ENCODE results near the gene DNAJC5G.
"Not testable (repeated sequence)": the region's sequence is repeated elsewhere in the genome, so short reads cannot be mapped to it uniquely, and the experiment has no call there.

Gene DNAJC5G

GRCh38 chr2:27255187-27255586, 20.0 kb upstream of the DNAJC5G start:
- no peak for DNase-seq

GRCh38 chr2:27255660-27256059, 19.6 kb upstream of the DNAJC5G start:
- DNase-seq, result no peak

DNA sequence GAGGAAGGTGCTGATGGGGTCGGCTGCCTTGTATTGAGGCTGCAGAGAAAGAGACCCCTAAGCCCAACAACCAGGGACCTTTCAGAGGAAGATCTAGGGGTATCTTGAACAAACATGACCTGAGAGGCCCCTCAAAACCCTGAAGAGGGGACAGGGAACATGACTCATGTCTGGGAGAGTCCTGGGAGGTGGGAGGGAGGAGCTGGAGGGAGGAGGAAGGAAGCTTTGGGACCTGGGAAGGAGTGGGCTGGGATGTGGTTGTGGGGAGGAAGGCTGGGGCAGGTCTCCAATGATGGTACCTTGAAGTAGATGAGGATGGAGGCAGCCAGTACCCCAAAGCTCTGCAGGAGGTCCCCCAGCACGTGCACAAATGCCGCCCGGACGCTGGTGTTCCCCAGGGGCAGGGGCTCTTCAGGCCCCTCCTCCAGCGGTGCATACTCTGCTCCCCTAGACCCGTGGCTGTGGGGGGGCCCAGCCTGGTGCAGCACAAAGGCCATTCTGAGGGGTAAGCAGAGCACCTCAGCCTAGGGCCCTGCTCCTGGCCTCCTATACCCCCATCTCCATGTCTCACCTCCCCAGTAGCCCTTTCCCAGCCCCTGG, 18.3 kb upstream of the DNAJC5G start:
- DNase-seq, result no peak

- no peak for DNase-seq
Observed at GRCh38 chr2:27258051-27258450, 17.2 kb upstream of the DNAJC5G start.

DNA sequence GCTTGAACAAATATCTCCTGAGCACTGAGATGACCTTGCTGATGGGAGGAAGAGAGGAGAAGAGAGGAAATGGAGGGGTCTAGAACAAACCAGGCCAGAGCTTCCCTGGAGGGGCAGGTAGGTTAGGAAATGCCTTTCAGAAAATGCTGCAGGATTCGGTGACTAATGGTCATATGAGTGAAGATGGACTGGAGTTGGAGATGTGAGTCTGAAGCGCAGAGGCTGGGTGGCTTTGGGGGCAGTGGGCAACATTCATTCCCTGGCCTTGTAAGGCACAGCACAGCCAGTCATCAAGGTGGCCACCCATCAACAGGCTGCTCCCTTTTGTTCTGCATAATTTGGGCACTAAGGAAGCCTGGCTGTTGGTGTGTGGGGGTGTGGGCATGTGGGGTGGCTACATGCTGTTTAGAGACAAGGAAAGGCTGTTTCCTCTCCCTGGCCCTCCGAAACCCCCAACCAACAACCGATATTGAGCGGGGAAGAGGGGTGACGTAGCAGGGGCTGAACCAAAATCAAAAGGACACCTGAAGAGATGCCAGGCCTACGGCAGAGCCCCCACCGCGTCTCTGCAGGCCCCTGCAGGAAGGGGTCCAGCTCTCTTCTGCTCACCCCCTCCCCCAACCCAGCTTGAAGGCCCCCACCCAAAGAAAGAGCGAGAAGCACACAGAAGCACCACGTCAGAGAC, 13.8 kb upstream of the DNAJC5G start:
- no peak for DNase-seq

- no peak for DNase-seq
Observed at GRCh38 chr2:27261926-27262298, 13.3 kb upstream of the DNAJC5G start.

GRCh38 chr2:27262379-27263286, 12.6 kb upstream of the DNAJC5G start, which contains the start of gene SLC30A3:
SLC30A3 (minus strand) TSS chr2:27263047; CDS start chr2:27262906, 141 bp downstream.
- peak; percentile 54 for DNase-seq

DNA sequence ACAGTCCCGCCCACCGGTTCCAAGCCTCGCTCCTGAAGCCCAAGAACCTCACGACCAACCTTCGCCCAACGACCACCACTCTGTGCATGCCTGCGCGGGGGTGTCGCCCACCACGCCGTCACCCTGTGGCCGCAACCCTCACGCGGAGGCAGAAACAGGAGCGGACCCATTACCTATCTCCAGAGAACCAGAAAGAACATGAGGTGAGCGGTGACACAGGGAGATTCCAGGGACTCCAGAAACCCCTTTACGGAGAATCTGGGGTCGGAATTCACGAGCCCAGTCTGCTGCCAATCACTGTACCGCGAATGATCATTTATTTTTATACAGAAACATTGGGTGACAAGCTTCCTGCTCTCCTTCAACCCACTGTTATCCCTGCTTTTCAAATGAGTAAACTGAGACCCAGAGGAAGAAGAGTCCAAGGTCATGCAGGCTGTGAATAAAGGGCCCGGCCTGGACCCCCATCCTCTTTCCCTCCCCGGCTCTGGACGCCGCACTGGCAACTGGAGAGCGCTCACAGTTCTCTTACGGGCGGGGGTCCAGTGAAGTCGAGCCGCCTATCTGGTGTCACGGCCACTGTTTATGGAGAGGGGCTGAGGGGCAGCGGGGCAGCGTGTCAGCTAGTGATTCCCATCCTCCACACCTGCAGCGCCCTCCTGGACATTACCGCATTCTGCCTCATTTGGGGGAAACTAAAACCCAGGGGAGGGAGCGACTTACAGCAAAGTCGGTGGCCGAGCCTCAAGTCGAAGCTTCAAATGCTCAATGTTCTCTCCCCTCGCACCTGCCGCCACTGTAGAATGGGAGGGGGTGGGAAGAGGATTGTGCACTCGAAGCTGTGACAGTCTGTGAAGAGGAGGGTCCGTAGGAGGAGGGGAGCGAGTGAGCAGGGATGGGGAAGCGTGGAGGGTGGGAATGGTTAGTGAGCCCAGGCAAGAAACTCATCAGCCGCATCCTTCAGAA, 11.7 kb upstream of the DNAJC5G start:
- DNase-seq, result no peak

DNA sequence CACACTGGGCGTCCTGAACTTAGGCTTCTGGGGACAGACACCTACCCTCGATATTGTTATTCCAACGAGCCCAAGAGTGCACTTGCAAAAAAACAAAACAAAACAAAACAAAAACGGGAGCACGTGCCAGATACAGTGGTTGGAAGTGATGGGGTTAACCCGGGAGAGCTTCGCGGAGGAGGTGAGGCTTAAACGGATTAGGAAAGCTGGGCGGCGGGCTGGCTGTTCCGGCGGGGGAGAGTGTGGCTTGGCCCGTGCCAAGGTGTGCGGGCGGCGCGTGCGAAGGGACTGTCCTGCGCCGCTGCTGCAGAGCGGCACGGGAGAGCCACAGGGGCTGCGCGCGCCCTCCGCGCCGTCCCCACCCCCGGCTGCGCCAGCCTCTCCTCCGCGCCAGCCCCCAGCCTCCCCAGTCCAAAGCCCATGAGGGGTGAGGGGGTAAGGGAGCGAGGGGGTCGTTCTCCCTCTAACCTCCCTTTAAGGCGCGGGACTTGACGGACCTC, 10.9 kb upstream of the DNAJC5G start:
- DNase-seq, result no peak

DNA sequence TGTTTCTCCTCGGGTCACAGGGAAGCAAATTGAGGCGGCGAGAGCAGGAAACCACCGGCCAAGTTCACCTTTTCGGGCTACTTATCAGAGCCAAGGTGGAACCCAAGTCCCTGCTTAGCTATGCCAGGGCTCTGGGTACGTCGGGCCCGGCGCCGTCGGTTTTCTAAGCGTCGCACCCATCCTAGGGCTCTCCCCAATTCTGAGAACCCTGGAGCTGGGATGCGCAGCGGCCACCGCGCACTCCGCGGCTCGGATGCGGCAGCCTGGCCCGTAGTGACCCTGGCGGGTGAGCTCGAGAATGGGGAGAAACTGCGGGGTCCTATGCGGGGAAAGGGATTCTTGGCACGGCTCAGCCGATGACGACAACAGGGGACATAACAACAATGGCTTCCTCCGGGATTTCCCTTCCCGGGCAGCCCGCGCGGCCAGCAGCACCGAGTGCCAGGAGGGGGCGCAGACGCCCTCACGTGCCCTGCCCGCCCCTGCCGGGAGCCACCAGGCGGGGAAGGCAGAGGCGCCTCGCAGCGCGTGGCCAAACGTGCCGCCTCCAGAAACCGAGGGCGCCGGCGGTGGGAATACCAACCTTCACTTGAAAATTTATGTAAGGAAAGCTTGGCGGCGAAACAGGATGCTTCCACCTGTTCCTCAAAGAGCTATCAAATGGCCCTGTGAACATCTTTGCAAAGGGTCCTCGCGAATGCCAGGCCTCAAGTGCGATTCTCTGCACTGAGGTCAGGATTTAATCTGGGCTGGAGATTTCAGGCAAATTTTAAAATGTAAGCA, 10.3 kb upstream of the DNAJC5G start:
- DNase-seq, result peak; percentile 41

GRCh38 chr2:27265536-27265870, 9.7 kb upstream of the DNAJC5G start:
- no peak for DNase-seq

GRCh38 chr2:27268296-27268695, 6.9 kb upstream of the DNAJC5G start:
- not testable (repeated sequence) for DNase-seq

- no peak for DNase-seq
Observed at GRCh38 chr2:27270131-27270530, 5.1 kb upstream of the DNAJC5G start.

DNA sequence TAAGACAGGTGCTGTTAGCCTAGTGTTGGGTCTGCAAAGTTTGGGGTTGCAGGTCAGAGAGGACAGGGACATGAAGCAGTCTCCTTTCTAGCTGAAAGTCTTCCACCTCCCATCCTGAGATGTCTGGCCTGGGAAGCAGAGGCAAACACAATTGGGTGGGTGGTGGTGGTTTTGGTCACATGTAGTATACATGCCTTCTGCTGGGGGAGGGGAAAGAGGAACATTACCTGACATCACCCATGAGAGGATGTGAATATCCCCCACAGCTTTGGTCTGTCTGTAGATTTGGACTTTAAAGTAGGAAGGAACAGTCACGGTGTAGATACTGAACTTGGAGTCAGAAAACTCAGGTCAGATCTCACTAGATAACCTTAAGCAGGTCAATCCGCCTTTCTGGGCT, 4.6 kb upstream of the DNAJC5G start:
- no peak for DNase-seq

- no peak for DNase-seq
Observed at GRCh38 chr2:27271631-27272340, 3.4 kb upstream of the DNAJC5G start.

DNA sequence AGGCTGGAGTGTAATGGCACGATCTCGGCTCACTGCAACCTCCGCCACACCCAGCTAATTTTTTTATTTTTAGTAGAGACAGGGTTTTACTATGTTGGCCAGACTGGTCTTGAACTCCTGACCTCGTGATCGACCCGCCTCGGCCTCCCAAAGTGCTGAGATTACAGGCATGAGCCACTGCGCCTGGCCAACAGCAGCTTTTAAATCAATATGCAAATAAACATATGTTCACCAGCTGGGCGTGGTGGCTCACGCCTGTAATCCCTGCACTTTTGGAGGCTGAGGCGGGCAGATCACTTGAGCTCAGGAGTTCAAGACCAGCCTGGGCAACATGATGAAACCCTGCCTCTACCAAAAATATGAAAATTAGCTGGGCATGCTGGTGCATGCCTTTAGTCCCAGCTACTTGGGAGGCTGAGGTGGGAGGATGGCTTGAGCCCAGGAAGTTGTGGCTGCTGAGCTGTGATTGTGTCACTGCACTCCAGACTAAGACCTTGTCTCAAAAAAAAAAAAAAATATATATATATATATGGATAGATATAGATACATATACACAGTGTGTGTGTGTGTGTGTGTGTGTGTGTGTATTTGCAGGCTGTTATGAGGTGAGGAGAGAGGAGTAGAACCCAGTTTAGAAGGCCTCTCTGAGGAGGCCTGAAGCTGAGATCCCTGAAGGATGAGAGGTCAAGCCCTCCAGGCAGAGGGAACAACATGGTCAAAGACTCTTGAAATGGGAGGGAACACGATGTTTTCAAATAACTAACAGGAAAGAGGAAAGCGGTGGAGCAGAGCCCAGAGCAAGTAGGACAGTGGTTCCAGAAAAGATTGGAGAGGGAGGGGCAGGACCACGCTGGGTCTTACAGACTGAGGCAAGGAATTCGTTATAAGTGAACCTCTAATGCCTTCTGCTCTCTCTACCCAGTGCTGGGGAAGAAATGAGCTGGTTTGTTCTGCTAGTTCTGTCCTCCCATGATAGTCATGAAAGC, 2.4 kb upstream of the DNAJC5G start:
- not testable (repeated sequence) for DNase-seq

- no peak for DNase-seq
Observed at GRCh38 chr2:27278010-27278409, 2.8 kb downstream of the DNAJC5G start.

DNA sequence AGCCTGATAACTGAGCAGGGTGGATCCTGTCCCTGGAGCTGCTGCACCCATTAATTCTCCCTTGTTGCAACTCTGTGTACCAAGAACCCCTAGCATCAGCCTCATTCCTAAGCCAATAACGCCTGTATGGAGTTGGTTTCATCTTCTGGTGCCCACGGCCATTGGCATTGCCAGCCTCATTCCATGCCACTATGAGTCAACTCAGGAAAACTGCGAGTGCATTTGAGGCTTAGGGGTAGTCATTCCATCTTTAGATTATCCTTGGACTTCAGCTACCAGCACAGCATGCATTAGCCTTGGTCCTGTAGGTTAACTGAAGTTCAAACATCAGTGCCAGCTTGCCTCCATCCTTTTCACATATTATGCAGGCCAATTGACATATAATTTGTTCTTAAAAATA, 5.6 kb downstream of the DNAJC5G start:
- DNase-seq, result no peak

GRCh38 chr2:27281442-27281841, 6.2 kb downstream of the DNAJC5G start:
- no peak for DNase-seq

Measured in stimulated activated naive CD4-positive, alpha-beta T cell treated with Interleukin-2 at 50 U/mL for 16 hours (primary cell).